ENCODE results near the gene SAA1. TPM values are rescaled to one million over a fixed set of nuclear protein-coding genes. Genes with fewer than 3 reads are reported as not detected.
A peak's percentile ranks its signal among the peaks of the same experiment; 100 is the strongest.

The SAA1 gene
- total and polyA plus RNA-seq, 10 of the 15 experiments (the other 5 are each of a cell fraction or from before 2014, with no cell fraction given), result 0.36 to 6.9 TPM; not detected in 8

DNA sequence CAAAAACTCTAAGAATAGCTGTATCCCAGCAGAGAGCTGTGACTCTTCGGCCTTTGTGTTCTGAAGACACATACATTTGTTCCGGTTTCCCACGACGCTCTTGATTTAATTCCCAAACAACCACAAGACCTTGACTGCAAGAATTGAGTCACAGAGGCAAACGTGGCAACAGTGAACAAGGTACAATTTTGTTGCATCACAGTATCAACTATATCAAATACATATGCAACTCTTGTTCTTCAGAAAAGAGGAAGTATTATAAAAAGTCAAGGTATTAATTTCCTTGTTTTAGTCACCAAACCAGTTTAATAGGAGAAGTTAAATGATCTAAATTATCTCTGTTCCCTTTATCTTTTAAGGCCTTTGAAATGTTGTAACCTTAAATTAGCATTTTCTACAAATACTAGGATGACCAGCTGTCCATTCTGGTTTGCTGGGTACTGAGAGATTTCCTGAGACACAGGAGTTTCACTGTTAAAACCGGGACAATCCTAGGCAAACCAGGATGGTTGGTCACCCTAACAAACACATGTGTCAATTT lies 44.8 kb downstream of the SAA1 start:
- Histone ChIP-seq H3K27me3 (replicated peaks in 1 of 2; ENCODE audit: control insufficient read depth in 2 of 2, insufficient read depth in 2 of 2, low read length in 1 of 2) (no peaks in the 10 kb centered on the region), H3K4me1 (ENCODE audit: control insufficient read depth, insufficient read depth, low read length) (peaks cover 22% of the 10 kb centered on the region), H3K4me2 (ENCODE audit: control insufficient read depth, insufficient read depth) (0 out of 2 replicates have a peak overlapping the region, but pooled peaks have one; percentile 21), H3K9me3 (replicated peaks; ENCODE audit: control insufficient read depth, insufficient read depth, low read length) (no peaks in the 10 kb centered on the region), H3K27ac (ENCODE audit: control insufficient read depth, insufficient read depth) (peak overlapping the region; percentile 47), H3K79me2 (ENCODE audit: control insufficient read depth, insufficient read depth, low read length) (peaks cover 31% of the 10 kb centered on the region), H3K4me3 (no peak overlapping the region), H3K36me3 (ENCODE audit: control insufficient read depth in 2 of 2, insufficient read depth in 2 of 2, low read length in 1 of 2) (peaks cover 2 to 30% of the 10 kb centered on the region in 2 experiments), H3K9ac (ENCODE audit: control insufficient read depth, insufficient read depth, low read length) (no peak overlapping the region), H4K20me1 (ENCODE audit: control insufficient read depth, insufficient read depth) (no peaks in the 10 kb centered on the region), H2AFZ (ENCODE audit: control insufficient read depth, low read depth, low read length) (no peak overlapping the region)
- RAD21 ChIA-PET (ENCODE audit: unreplicated experiment), result interaction anchor here (1.3 to 6.1 kb wide), 2 partner anchors 9 to 67 kb away, joined by 4 to 29 read pairs; no protein-coding TSS in a partner anchor
- in situ Hi-C loops (cut with MboI), result no loop called here
- WGBS (ENCODE audit: insufficient coverage, insufficient replicate concordance, low lambda C conversion rate, missing lambda C conversion rate), result 41% methylated on average over 6 of the region's 6 CpGs
- peak; percentile 90 for FAIRE-seq
- peak; percentile 84 for ATAC-seq
- no TSS peak for BruUV-seq (replicated peaks)
- intact Hi-C loops (cut with micrococcal nuclease; ENCODE audit: unreplicated experiment), result no loop called here
- CTCF ChIA-PET, result interaction anchor here (0.9 to 1.8 kb wide), 6 partner anchors 9 to 333 kb away, joined by 3 to 7 read pairs (median 4); no protein-coding TSS in a partner anchor
- POLR2A ChIA-PET, result interaction anchor here (2.4 kb wide), 1 partner anchor 11 kb away, joined by 13 read pairs; the partner anchor contains the start of genes GTF2H1 and HPS5
- DNase-seq (ENCODE audit: low read depth, low spot score), result peak; percentile 70
- SMC1A ChIA-PET (ENCODE audit: uncharacterized antibody, unreplicated experiment), result interaction anchor here (0.8 to 3.9 kb wide), 4 partner anchors 10 to 47 kb away, joined by 3 to 29 read pairs (median 3); partner anchors contain the start of gene HPS5
- TF ChIP-seq ASH2L (IDR thresholded peaks at IDR 0.05; ENCODE audit: borderline replicate concordance, low read depth) (no peak), KLF5 (IDR thresholded peaks at IDR 0.05; ENCODE audit: partially characterized antibody) (no peak), BMI1 (IDR thresholded peaks at IDR 0.05; ENCODE audit: borderline replicate concordance) (no peak), MXI1 (IDR thresholded peaks at IDR 0.05; ENCODE audit: low read depth, low read length) (no peak), SREBF1 (IDR thresholded peaks at IDR 0.05; ENCODE audit: low read length) (no peak), ATF7 (IDR thresholded peaks at IDR 0.05; ENCODE audit: low read depth) (no peak; the same call in 1 of the 2 replicates), PAX8 (IDR thresholded peaks at IDR 0.05) (no peak), NFXL1 (IDR thresholded peaks at IDR 0.05; ENCODE audit: borderline replicate concordance) (no peak), ZNF384 (IDR thresholded peaks at IDR 0.05; ENCODE audit: borderline replicate concordance, low read depth, low read length) (no peak)
- TF ChIP-seq, protein P1, sequence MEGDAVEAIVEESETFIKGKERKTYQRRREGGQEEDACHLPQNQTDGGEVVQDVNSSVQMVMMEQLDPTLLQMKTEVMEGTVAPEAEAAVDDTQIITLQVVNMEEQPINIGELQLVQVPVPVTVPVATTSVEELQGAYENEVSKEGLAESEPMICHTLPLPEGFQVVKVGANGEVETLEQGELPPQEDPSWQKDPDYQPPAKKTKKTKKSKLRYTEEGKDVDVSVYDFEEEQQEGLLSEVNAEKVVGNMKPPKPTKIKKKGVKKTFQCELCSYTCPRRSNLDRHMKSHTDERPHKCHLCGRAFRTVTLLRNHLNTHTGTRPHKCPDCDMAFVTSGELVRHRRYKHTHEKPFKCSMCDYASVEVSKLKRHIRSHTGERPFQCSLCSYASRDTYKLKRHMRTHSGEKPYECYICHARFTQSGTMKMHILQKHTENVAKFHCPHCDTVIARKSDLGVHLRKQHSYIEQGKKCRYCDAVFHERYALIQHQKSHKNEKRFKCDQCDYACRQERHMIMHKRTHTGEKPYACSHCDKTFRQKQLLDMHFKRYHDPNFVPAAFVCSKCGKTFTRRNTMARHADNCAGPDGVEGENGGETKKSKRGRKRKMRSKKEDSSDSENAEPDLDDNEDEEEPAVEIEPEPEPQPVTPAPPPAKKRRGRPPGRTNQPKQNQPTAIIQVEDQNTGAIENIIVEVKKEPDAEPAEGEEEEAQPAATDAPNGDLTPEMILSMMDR (IDR thresholded peaks at IDR 0.05 in 2 of 3, conservative IDR thresholded peaks at IDR 0.05 in 1 of 3; ENCODE audit: control insufficient read depth in 2 of 3, extremely low read depth in 1 of 3, insufficient read depth in 1 of 3, low read depth in 3 of 3, low read length in 3 of 3), result no peak
- TF ChIP-seq, protein P2, sequence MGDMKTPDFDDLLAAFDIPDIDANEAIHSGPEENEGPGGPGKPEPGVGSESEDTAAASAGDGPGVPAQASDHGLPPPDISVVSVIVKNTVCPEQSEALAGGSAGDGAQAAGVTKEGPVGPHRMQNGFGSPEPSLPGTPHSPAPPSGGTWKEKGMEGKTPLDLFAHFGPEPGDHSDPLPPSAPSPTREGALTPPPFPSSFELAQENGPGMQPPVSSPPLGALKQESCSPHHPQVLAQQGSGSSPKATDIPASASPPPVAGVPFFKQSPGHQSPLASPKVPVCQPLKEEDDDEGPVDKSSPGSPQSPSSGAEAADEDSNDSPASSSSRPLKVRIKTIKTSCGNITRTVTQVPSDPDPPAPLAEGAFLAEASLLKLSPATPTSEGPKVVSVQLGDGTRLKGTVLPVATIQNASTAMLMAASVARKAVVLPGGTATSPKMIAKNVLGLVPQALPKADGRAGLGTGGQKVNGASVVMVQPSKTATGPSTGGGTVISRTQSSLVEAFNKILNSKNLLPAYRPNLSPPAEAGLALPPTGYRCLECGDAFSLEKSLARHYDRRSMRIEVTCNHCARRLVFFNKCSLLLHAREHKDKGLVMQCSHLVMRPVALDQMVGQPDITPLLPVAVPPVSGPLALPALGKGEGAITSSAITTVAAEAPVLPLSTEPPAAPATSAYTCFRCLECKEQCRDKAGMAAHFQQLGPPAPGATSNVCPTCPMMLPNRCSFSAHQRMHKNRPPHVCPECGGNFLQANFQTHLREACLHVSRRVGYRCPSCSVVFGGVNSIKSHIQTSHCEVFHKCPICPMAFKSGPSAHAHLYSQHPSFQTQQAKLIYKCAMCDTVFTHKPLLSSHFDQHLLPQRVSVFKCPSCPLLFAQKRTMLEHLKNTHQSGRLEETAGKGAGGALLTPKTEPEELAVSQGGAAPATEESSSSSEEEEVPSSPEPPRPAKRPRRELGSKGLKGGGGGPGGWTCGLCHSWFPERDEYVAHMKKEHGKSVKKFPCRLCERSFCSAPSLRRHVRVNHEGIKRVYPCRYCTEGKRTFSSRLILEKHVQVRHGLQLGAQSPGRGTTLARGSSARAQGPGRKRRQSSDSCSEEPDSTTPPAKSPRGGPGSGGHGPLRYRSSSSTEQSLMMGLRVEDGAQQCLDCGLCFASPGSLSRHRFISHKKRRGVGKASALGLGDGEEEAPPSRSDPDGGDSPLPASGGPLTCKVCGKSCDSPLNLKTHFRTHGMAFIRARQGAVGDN (IDR thresholded peaks at IDR 0.05), result no peak
- TF ChIP-seq, protein P3, sequence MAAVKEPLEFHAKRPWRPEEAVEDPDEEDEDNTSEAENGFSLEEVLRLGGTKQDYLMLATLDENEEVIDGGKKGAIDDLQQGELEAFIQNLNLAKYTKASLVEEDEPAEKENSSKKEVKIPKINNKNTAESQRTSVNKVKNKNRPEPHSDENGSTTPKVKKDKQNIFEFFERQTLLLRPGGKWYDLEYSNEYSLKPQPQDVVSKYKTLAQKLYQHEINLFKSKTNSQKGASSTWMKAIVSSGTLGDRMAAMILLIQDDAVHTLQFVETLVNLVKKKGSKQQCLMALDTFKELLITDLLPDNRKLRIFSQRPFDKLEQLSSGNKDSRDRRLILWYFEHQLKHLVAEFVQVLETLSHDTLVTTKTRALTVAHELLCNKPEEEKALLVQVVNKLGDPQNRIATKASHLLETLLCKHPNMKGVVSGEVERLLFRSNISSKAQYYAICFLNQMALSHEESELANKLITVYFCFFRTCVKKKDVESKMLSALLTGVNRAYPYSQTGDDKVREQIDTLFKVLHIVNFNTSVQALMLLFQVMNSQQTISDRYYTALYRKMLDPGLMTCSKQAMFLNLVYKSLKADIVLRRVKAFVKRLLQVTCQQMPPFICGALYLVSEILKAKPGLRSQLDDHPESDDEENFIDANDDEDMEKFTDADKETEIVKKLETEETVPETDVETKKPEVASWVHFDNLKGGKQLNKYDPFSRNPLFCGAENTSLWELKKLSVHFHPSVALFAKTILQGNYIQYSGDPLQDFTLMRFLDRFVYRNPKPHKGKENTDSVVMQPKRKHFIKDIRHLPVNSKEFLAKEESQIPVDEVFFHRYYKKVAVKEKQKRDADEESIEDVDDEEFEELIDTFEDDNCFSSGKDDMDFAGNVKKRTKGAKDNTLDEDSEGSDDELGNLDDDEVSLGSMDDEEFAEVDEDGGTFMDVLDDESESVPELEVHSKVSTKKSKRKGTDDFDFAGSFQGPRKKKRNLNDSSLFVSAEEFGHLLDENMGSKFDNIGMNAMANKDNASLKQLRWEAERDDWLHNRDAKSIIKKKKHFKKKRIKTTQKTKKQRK (IDR thresholded peaks at IDR 0.05; ENCODE audit: low read depth, low read length), result no peak

Measured in GM12878 (cell line).